Neural crest cell (in vitro differentiated cells): ENCODE measurements around the gene CBR1. TPM values are rescaled to one million over a fixed set of nuclear protein-coding genes. Genes with fewer than 3 reads are reported as not detected.
A peak's percentile ranks its signal among the peaks of the same experiment; 100 is the strongest.

Experiments used
- DNase-seq: peaks from one replicate; pipeline ENCODE4 v3.0.0; 2021; ENCODE audit warnings: low read depth, mixed read lengths, low spot score
- H3K27ac Mint-ChIP-seq: one replicate; pipeline ENCODE4 v1.8.0; 2021; ENCODE audit warnings: mild to moderate bottlenecking, mixed read lengths; ENCODE audit not compliant: unreplicated experiment
- H3K27me3 Mint-ChIP-seq: 2 replicates; pipeline ENCODE4 v1.8.0; 2021; ENCODE audit warnings: low read depth, mild to moderate bottlenecking, mixed read lengths
- H3K36me3 Mint-ChIP-seq: 2 replicates; pipeline ENCODE4 v1.8.0; 2021; ENCODE audit warnings: low read depth, mild to moderate bottlenecking, mixed read lengths
- H3K4me1 Mint-ChIP-seq: 2 replicates; pipeline ENCODE4 v1.8.0; 2021; ENCODE audit warnings: mixed read lengths
- H3K4me3 Mint-ChIP-seq: one replicate; pipeline ENCODE4 v1.8.0; 2021; ENCODE audit warnings: mild to moderate bottlenecking, mixed read lengths
- H3K9me3 Mint-ChIP-seq: 2 replicates; pipeline ENCODE4 v1.8.0; 2021; ENCODE audit warnings: mixed read lengths
- total RNA-seq: library from RNA; stranded (reverse); gene quantifications from 2 replicates; pipeline ENCODE4 v1.2.1, GENCODE V29; 2021
- TF ChIP-seq, protein P1 (sequence below): fragments of 200-600 bp; sonication (generic); conservative IDR thresholded peaks from 2 replicates; pipeline ENCODE4 v1.5.0; 2021; ENCODE audit warnings: antibody characterized with exemption, mild to moderate bottlenecking

The CBR1 gene
- total RNA-seq, 1 donor from 2014 or later: 2.1 TPM

DNA sequence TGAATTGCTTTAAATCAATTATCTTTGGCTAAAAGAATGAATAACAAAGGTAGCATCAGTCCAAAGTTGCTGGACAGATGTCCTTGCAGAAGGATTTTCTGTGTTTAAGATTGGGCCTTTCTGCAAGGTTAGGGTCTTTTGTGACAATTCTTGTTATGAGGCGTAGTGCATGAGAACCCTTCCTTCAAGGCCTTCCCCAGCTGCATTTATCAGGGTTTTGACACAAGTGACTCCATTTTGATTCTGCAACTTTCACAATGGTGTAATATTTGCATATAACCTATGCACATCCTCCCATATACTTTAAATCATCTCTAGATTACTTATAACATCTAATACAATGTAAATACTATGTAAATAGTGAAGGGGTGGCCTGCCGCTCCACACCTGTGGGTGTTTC lies 8.4 kb upstream of the CBR1 start:
- TF ChIP-seq, protein P1, sequence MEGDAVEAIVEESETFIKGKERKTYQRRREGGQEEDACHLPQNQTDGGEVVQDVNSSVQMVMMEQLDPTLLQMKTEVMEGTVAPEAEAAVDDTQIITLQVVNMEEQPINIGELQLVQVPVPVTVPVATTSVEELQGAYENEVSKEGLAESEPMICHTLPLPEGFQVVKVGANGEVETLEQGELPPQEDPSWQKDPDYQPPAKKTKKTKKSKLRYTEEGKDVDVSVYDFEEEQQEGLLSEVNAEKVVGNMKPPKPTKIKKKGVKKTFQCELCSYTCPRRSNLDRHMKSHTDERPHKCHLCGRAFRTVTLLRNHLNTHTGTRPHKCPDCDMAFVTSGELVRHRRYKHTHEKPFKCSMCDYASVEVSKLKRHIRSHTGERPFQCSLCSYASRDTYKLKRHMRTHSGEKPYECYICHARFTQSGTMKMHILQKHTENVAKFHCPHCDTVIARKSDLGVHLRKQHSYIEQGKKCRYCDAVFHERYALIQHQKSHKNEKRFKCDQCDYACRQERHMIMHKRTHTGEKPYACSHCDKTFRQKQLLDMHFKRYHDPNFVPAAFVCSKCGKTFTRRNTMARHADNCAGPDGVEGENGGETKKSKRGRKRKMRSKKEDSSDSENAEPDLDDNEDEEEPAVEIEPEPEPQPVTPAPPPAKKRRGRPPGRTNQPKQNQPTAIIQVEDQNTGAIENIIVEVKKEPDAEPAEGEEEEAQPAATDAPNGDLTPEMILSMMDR: no peak
- H3K4me1 Mint-ChIP-seq: peaks cover 25% of the 10 kb centered on the region
- peak overlapping the region; percentile 99 for H3K4me3 Mint-ChIP-seq
- DNase-seq: no peak
- H3K36me3 Mint-ChIP-seq: peaks cover 9% of the 10 kb centered on the region
- H3K27ac Mint-ChIP-seq: no peak overlapping the region
- peaks cover 20% of the 10 kb centered on the region for H3K27me3 Mint-ChIP-seq
- no peaks in the 10 kb centered on the region for H3K9me3 Mint-ChIP-seq

DNA sequence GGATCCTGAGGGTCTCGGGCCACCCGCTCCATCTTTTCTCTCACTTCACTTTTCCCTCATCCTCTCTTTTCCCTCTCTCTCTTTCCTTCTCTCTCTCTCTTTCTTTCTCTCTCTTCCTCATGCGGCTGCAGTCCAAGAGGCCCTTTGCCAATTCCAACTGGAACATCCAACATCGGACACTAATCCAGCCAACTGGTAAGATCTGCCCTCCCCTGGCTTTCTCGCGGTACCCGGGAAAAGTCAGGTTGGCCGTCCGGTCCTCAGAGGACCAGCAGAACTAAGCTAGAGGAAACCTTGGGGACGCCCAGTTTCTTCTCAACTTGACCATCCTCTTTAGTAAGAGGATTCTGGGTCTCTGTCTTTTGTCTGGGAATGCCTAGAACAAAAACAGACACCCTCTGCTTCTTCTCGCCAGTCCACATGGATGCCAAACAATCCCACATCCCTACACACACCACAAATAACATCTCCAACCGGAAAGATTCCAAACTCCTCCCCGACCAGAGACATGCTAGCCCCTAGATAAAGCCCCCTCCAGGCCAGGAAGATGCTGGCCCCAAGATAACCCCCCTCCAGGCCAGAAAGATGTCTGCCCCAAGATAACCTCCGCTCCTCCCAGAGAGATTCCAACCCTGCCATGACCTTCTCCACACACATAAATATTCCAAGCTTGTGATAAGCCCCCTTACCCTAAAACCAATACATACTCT lies 6.3 kb upstream of the CBR1 start:
- H3K4me3 Mint-ChIP-seq: peak overlapping the region; percentile 58
- H3K27me3 Mint-ChIP-seq: peaks cover 27% of the 10 kb centered on the region
- H3K36me3 Mint-ChIP-seq: no peaks in the 10 kb centered on the region
- peaks cover 15% of the 10 kb centered on the region for H3K4me1 Mint-ChIP-seq
- no peak for DNase-seq
- no peak overlapping the region for H3K27ac Mint-ChIP-seq
- no peaks in the 10 kb centered on the region for H3K9me3 Mint-ChIP-seq
- TF ChIP-seq, protein P1: no peak

- Mint-ChIP-seq H3K4me1 (peaks cover 12% of the 10 kb centered on the region), H3K36me3 (peaks cover 2% of the 10 kb centered on the region), H3K4me3 (peak overlapping the region; percentile 58), H3K9me3 (peaks cover 4% of the 10 kb centered on the region), H3K27me3 (peaks cover 27% of the 10 kb centered on the region), H3K27ac (no peak overlapping the region)
- TF ChIP-seq, protein P1: no peak
- no peak for DNase-seq
Observed at GRCh38 chr21:36064085-36064460, 5.8 kb upstream of the CBR1 start.

- TF ChIP-seq, protein P1: no peak
- peaks cover 5% of the 10 kb centered on the region for H3K4me1 Mint-ChIP-seq
- H3K4me3 Mint-ChIP-seq: peak overlapping the region; percentile 16
- H3K9me3 Mint-ChIP-seq: peaks cover 8% of the 10 kb centered on the region
- no peak overlapping the region for H3K27ac Mint-ChIP-seq
- no peak for DNase-seq
- peaks cover 24% of the 10 kb centered on the region for H3K27me3 Mint-ChIP-seq
- H3K36me3 Mint-ChIP-seq: peaks cover 5% of the 10 kb centered on the region
Observed at GRCh38 chr21:36065497-36066036, 4.3 kb upstream of the CBR1 start.

DNA sequence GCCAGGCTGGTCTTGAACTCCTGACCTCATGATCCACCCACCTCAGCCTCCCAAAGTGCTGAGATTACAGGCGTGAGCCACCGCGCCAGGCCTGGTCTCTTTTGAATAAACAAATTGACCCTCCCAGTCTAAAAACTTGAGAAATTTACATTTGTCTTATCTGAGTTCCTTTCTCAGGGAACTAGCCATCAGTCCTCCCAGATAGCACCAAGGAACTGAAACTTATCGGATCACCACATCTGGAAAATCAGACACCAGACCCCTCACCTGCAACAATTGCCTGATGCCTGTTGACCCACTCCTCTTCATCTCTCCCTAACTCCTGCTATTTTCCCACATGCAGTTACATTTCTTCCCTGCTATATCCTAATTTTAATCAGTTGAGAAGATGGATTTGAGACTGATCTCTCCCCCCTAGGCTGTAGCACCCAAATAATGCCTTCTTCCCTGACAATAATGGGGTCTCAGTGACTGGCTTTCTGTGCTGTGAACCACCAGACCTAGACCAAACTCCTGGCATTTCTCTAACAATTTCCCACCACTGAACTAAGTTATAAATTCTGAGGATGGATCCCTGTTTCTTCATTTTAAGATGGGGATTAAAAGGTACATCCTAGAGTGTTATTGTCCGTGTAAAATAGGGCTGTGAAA lies 951 bp upstream of the CBR1 start:
- Mint-ChIP-seq H3K9me3 (peaks cover 8% of the 10 kb centered on the region), H3K27me3 (peaks cover 10% of the 10 kb centered on the region), H3K36me3 (peaks cover 5% of the 10 kb centered on the region), H3K27ac (no peak overlapping the region), H3K4me3 (no peak overlapping the region), H3K4me1 (no peaks in the 10 kb centered on the region)
- TF ChIP-seq, protein P1: no peak
- DNase-seq: no peak
